H1 (cell line): ENCODE results near the gene UNC13C. TPM values are rescaled to one million over a fixed set of nuclear protein-coding genes. Genes with fewer than 3 reads are reported as not detected.

Experiments
- CHD1 ChIP-seq: IDR thresholded peaks from 2 replicates; pipeline ENCODE4 v1.6.1; 2012; ENCODE audit warnings: low read depth, low read length, improper control_type of control experiment
- JUND ChIP-seq: IDR thresholded peaks from 2 replicates; pipeline ENCODE4 v1.6.1; 2011; ENCODE audit warnings: mild to moderate bottlenecking, improper control_type of control experiment, low read length
- NANOG ChIP-seq: IDR thresholded peaks from 2 replicates; pipeline ENCODE4 v1.6.1; 2011; ENCODE audit warnings: low read length, low read depth, mild to moderate bottlenecking, inconsistent platforms; ENCODE audit not compliant: insufficient read depth, poor library complexity, severe bottlenecking
- YY1 ChIP-seq: IDR thresholded peaks from 2 replicates; pipeline ENCODE4 v1.6.1; 2011; ENCODE audit warnings: low read depth, mild to moderate bottlenecking, low read length
- polyA plus RNA-seq, 7 experiments: library from polyadenylated mRNA; depleted of rRNA in 3 of 7; stranded (reverse) in 5 of 7; unstranded in 2 of 7; fragments of >200 nt in 5 of 7; fragments of 200-250 nt in 2 of 7; gene quantifications; 1 replicate in 5 of 7; 2 replicates in 1 of 7; 4 replicates in 1 of 7; pipeline versions ENCODE4 v1.2.1 to v1.2.3, GENCODE V29; 2011 to 2013; ENCODE audit warnings: missing spikeins in 2 of 7, mixed read lengths in 2 of 7
- total RNA-seq: library from RNA; stranded (reverse); fragmentation: NEBNext Ultra II Directional; extraction: Animal tissue kit (Norgen Biotek cat#: 25700); gene quantifications from 2 replicates; pipeline ENCODE4 v1.2.1, GENCODE V29; 2021
- TF ChIP-seq, protein P1 (sequence below): IDR thresholded peaks from 2 replicates; pipeline ENCODE4 v1.6.1; 2012; ENCODE audit warnings: inconsistent platforms

UNC13C gene
- total and polyA plus RNA-seq, 2 of the 8 experiments (the other 6 are each of a cell fraction or from before 2014, with no cell fraction given): 0.02 to 0.13 TPM

DNA sequence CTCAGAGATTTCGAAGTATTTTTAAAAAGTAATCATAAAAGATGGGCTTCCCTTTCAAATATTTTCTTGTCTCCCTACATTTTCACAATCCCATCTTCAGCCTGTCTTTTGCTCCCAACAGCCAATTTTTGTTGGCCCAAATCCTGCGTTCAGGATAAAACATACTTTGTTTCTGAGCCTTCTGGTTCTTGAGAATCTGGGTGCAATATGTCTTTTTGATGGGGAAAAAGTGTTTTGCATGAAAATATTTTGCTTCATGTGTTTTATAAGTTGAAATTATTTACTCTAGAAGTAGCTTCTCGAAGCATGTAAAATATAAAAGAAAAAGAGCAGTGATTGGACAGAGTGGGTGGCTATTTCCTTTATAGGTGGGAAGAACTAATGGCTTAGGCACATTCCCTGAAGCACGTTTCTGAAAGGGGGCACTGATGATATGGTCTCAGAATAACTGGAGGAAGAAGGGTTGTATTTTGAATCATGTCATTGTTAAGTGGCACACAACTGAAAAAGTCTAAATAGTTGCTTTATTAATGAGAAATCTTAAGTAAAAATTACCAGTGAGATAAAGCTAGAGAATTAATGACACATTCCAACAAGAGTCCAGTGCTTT lies 3.9 kb downstream of the UNC13C start (continued):
- TF ChIP-seq JUND: no peak
- no peak for TF ChIP-seq NANOG
- TF ChIP-seq YY1: no peak
- TF ChIP-seq, protein P1, sequence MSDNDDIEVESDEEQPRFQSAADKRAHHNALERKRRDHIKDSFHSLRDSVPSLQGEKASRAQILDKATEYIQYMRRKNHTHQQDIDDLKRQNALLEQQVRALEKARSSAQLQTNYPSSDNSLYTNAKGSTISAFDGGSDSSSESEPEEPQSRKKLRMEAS: no peak
- TF ChIP-seq CHD1: no peak
- TF ChIP-seq, all 59 proteins: peak for 0
